Measurements from ENCODE around the gene IL1R2.

Gene IL1R2

DNA sequence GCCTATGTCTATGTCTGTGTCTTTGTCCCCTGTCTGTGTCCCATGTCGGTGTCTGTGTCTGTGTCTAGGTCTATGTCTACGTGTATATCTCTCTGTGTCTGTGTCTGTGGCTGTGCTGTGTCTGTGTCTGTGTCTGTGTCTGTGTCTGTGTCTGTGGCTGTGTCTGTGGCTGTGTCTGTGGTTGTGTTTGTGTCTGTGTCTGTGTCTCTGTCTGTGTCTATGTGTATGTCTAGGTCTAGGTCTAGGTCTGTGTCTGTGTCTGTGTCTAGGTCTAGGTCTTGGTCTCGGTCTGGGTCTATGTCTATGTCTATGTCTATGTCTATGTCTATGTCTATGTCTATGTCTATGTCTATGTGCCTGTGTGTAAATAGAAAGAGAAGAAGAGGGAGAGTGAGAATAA is 11.9 kb downstream of the IL1R2 start:
- DNase-seq (ENCODE audit: low read depth in 1 of 2, low spot score in 1 of 2): no peak
- Histone ChIP-seq H3K27me3 (ENCODE audit: insufficient read depth, poor library complexity, severe bottlenecking) (no peaks in the 10 kb centered on the region), H3K4me3 (replicated peaks; ENCODE audit: insufficient read depth, low read length) (no peak overlapping the region), H3K27ac (replicated peaks) (no peak overlapping the region)
- TF ChIP-seq, protein P1, sequence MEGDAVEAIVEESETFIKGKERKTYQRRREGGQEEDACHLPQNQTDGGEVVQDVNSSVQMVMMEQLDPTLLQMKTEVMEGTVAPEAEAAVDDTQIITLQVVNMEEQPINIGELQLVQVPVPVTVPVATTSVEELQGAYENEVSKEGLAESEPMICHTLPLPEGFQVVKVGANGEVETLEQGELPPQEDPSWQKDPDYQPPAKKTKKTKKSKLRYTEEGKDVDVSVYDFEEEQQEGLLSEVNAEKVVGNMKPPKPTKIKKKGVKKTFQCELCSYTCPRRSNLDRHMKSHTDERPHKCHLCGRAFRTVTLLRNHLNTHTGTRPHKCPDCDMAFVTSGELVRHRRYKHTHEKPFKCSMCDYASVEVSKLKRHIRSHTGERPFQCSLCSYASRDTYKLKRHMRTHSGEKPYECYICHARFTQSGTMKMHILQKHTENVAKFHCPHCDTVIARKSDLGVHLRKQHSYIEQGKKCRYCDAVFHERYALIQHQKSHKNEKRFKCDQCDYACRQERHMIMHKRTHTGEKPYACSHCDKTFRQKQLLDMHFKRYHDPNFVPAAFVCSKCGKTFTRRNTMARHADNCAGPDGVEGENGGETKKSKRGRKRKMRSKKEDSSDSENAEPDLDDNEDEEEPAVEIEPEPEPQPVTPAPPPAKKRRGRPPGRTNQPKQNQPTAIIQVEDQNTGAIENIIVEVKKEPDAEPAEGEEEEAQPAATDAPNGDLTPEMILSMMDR (IDR thresholded peaks at IDR 0.05; ENCODE audit: insufficient read depth, low read length): no peak
- TF ChIP-seq GABPA (IDR thresholded peaks at IDR 0.05; ENCODE audit: low read depth) (no peak), POLR2AphosphoS5 (IDR thresholded peaks at IDR 0.05; ENCODE audit: low read depth) (no peak), SPI1 (IDR thresholded peaks at IDR 0.05; ENCODE audit: borderline replicate concordance, low read depth) (no peak)
- TF ChIP-seq, protein P2, sequence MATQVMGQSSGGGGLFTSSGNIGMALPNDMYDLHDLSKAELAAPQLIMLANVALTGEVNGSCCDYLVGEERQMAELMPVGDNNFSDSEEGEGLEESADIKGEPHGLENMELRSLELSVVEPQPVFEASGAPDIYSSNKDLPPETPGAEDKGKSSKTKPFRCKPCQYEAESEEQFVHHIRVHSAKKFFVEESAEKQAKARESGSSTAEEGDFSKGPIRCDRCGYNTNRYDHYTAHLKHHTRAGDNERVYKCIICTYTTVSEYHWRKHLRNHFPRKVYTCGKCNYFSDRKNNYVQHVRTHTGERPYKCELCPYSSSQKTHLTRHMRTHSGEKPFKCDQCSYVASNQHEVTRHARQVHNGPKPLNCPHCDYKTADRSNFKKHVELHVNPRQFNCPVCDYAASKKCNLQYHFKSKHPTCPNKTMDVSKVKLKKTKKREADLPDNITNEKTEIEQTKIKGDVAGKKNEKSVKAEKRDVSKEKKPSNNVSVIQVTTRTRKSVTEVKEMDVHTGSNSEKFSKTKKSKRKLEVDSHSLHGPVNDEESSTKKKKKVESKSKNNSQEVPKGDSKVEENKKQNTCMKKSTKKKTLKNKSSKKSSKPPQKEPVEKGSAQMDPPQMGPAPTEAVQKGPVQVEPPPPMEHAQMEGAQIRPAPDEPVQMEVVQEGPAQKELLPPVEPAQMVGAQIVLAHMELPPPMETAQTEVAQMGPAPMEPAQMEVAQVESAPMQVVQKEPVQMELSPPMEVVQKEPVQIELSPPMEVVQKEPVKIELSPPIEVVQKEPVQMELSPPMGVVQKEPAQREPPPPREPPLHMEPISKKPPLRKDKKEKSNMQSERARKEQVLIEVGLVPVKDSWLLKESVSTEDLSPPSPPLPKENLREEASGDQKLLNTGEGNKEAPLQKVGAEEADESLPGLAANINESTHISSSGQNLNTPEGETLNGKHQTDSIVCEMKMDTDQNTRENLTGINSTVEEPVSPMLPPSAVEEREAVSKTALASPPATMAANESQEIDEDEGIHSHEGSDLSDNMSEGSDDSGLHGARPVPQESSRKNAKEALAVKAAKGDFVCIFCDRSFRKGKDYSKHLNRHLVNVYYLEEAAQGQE (IDR thresholded peaks at IDR 0.05; ENCODE audit: insufficient replicate concordance, low read depth): no peak

DNA sequence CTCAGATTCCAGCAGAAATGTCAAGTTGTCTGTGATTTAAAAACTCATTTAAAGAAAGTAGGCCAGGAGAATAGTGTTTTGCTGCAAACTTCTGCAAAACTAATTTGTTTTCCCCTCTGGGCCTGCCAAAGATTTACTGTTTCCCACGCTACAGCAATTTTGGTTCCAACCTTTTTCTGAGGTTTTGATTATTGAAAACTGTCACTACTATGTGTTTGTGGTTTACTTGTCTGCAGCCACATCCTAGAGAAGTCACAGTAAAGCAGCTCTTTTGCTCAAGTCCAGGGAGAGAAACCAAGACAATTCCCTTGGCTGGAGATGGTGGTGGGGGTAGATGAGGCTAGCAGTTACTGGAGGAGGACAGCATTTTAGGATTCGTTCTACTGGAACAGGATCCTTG is 12.8 kb downstream of the IL1R2 start:
- TF ChIP-seq, protein P1 (IDR thresholded peaks at IDR 0.05; ENCODE audit: insufficient read depth, low read length): no peak
- TF ChIP-seq, protein P2 (IDR thresholded peaks at IDR 0.05; ENCODE audit: insufficient replicate concordance, low read depth): no peak
- no peak for TF ChIP-seq SPI1 (IDR thresholded peaks at IDR 0.05; ENCODE audit: borderline replicate concordance, low read depth)
- no peak for TF ChIP-seq POLR2AphosphoS5 (IDR thresholded peaks at IDR 0.05; ENCODE audit: low read depth)
- no peak for TF ChIP-seq GABPA (IDR thresholded peaks at IDR 0.05; ENCODE audit: low read depth)
- no peak for DNase-seq (ENCODE audit: low read depth in 1 of 2, low spot score in 1 of 2)

DNA sequence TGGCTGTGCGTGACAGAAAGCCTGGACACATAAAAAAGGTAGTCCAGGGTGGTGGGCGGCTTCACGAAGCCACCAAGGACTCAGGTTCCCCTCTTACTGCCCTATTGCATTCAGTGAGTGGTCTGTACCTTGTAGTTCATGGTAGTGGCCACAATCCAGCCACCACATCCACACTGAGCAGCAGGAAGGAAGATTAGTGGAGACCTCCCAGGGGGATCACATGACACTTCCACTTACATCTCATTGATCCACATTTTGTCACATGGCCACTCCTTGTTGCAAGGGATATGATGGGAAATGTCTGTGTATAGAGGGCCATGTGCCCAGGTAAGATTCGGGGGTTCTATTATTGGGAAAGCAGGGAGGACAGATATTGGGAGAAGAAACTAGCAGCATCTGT is 13.7 kb downstream of the IL1R2 start:
- Histone ChIP-seq H3K27ac (replicated peaks) (no peak overlapping the region), H3K4me3 (replicated peaks; ENCODE audit: insufficient read depth, low read length) (no peak overlapping the region), H3K27me3 (ENCODE audit: insufficient read depth, poor library complexity, severe bottlenecking) (no peaks in the 10 kb centered on the region)
- no peak for TF ChIP-seq SPI1 (IDR thresholded peaks at IDR 0.05; ENCODE audit: borderline replicate concordance, low read depth)
- no peak for TF ChIP-seq GABPA (IDR thresholded peaks at IDR 0.05; ENCODE audit: low read depth)
- TF ChIP-seq, protein P2 (IDR thresholded peaks at IDR 0.05; ENCODE audit: insufficient replicate concordance, low read depth): no peak
- TF ChIP-seq, protein P1 (IDR thresholded peaks at IDR 0.05; ENCODE audit: insufficient read depth, low read length): no peak
- no peak for TF ChIP-seq POLR2AphosphoS5 (IDR thresholded peaks at IDR 0.05; ENCODE audit: low read depth)
- no peak for DNase-seq (ENCODE audit: low read depth in 1 of 2, low spot score in 1 of 2)

More for the DNA sequence above, 12.8 kb downstream of the IL1R2 start:
- no peak overlapping the region for H3K4me3 ChIP-seq (replicated peaks; ENCODE audit: insufficient read depth, low read length)
- H3K27ac ChIP-seq (replicated peaks): no peak overlapping the region
- H3K27me3 ChIP-seq (ENCODE audit: insufficient read depth, poor library complexity, severe bottlenecking): no peaks in the 10 kb centered on the region

Data from HL-60 (cell line).